Measurements from ENCODE around the gene FAM193A.
A peak's percentile ranks its signal among the peaks of the same experiment; 100 is the strongest.

Gene FAM193A

GRCh38 chr4:2660596-2661211, 124.3 kb downstream of the FAM193A start:
- peaks cover 4% of the 10 kb centered on the region for H3K4me1 ChIP-seq (ENCODE audit: insufficient read depth, poor library complexity, severe bottlenecking)
- H3K4me3 ChIP-seq (ENCODE audit: severe bottlenecking): no peak overlapping the region
- H3K9me3 ChIP-seq (ENCODE audit: severe bottlenecking): no peaks in the 10 kb centered on the region
- H3K36me3 ChIP-seq (ENCODE audit: low read depth): peaks cover 69% of the 10 kb centered on the region
- no peaks in the 10 kb centered on the region for H3K27me3 ChIP-seq (ENCODE audit: insufficient read depth, poor library complexity, severe bottlenecking)
- ATAC-seq (ENCODE audit: low read depth) (no peak), DNase-seq (ENCODE audit: low spot score) (no peak)
- no peak for TF ChIP-seq CTCF (IDR thresholded peaks at IDR 0.05; ENCODE audit: poor library complexity, severe bottlenecking)
- H3K27ac ChIP-seq (ENCODE audit: poor library complexity, severe bottlenecking): no peak overlapping the region

- no peaks in the 10 kb centered on the region for H3K9me3 ChIP-seq (ENCODE audit: severe bottlenecking)
- no peak overlapping the region for H3K27ac ChIP-seq (ENCODE audit: poor library complexity, severe bottlenecking)
- no peak for TF ChIP-seq CTCF (IDR thresholded peaks at IDR 0.05; ENCODE audit: poor library complexity, severe bottlenecking)
- peaks cover 4% of the 10 kb centered on the region for H3K4me1 ChIP-seq (ENCODE audit: insufficient read depth, poor library complexity, severe bottlenecking)
- ATAC-seq (ENCODE audit: low read depth): peak; percentile 53
- peaks cover 64% of the 10 kb centered on the region for H3K36me3 ChIP-seq (ENCODE audit: low read depth)
- no peak for DNase-seq (ENCODE audit: low spot score)
- H3K4me3 ChIP-seq (ENCODE audit: severe bottlenecking): no peak overlapping the region
- no peaks in the 10 kb centered on the region for H3K27me3 ChIP-seq (ENCODE audit: insufficient read depth, poor library complexity, severe bottlenecking)
Observed at GRCh38 chr4:2662598-2662997, 126.2 kb downstream of the FAM193A start.

- Histone ChIP-seq H3K9me3 (ENCODE audit: severe bottlenecking) (no peaks in the 10 kb centered on the region), H3K36me3 (ENCODE audit: low read depth) (peaks cover 57% of the 10 kb centered on the region), H3K4me3 (ENCODE audit: severe bottlenecking) (no peak overlapping the region), H3K4me1 (ENCODE audit: insufficient read depth, poor library complexity, severe bottlenecking) (peaks cover 4% of the 10 kb centered on the region), H3K27ac (ENCODE audit: poor library complexity, severe bottlenecking) (no peak overlapping the region), H3K27me3 (ENCODE audit: insufficient read depth, poor library complexity, severe bottlenecking) (no peaks in the 10 kb centered on the region)
- ATAC-seq (ENCODE audit: low read depth) (no peak), DNase-seq (ENCODE audit: low spot score) (no peak)
- no peak for TF ChIP-seq CTCF (IDR thresholded peaks at IDR 0.05; ENCODE audit: poor library complexity, severe bottlenecking)
Observed at GRCh38 chr4:2663275-2663674, 126.8 kb downstream of the FAM193A start.

- peaks cover 65% of the 10 kb centered on the region for H3K36me3 ChIP-seq (ENCODE audit: low read depth)
- H3K27ac ChIP-seq (ENCODE audit: poor library complexity, severe bottlenecking): no peak overlapping the region
- TF ChIP-seq CTCF (IDR thresholded peaks at IDR 0.05; ENCODE audit: poor library complexity, severe bottlenecking): no peak
Observed at GRCh38 chr4:2666722-2667247, 130.3 kb downstream of the FAM193A start.

GRCh38 chr4:2667428-2667827, 131.0 kb downstream of the FAM193A start:
- no peaks in the 10 kb centered on the region for H3K27me3 ChIP-seq (ENCODE audit: insufficient read depth, poor library complexity, severe bottlenecking)
- TF ChIP-seq CTCF (IDR thresholded peaks at IDR 0.05; ENCODE audit: poor library complexity, severe bottlenecking): no peak
- no peaks in the 10 kb centered on the region for H3K9me3 ChIP-seq (ENCODE audit: severe bottlenecking)
- H3K27ac ChIP-seq (ENCODE audit: poor library complexity, severe bottlenecking): no peak overlapping the region
- peaks cover 65% of the 10 kb centered on the region for H3K36me3 ChIP-seq (ENCODE audit: low read depth)
- H3K4me3 ChIP-seq (ENCODE audit: severe bottlenecking): no peak overlapping the region
- DNase-seq (ENCODE audit: low spot score) (no peak), ATAC-seq (ENCODE audit: low read depth) (no peak)
- H3K4me1 ChIP-seq (ENCODE audit: insufficient read depth, poor library complexity, severe bottlenecking): peaks cover under 1% of the 10 kb centered on the region

More at GRCh38 chr4:2666722-2667247, 130.3 kb downstream of the FAM193A start:
- no peaks in the 10 kb centered on the region for H3K27me3 ChIP-seq (ENCODE audit: insufficient read depth, poor library complexity, severe bottlenecking)
- no peak overlapping the region for H3K4me3 ChIP-seq (ENCODE audit: severe bottlenecking)
- H3K4me1 ChIP-seq (ENCODE audit: insufficient read depth, poor library complexity, severe bottlenecking): peaks cover 4% of the 10 kb centered on the region
- ATAC-seq (ENCODE audit: low read depth) (no peak), DNase-seq (ENCODE audit: low spot score) (no peak)
- no peaks in the 10 kb centered on the region for H3K9me3 ChIP-seq (ENCODE audit: severe bottlenecking)
